GM19238 (cell line): ENCODE measurements around the gene MAST1.
"Not testable (repeated sequence)": the region's sequence is repeated elsewhere in the genome, so short reads cannot be mapped to it uniquely, and the experiment has no call there.

Source experiments
- DNase-seq: peaks from one replicate; pipeline ENCODE4 v3.0.0; 2011; ENCODE audit warnings: low spot score; ENCODE audit not compliant: insufficient read length

Gene MAST1

DNA sequence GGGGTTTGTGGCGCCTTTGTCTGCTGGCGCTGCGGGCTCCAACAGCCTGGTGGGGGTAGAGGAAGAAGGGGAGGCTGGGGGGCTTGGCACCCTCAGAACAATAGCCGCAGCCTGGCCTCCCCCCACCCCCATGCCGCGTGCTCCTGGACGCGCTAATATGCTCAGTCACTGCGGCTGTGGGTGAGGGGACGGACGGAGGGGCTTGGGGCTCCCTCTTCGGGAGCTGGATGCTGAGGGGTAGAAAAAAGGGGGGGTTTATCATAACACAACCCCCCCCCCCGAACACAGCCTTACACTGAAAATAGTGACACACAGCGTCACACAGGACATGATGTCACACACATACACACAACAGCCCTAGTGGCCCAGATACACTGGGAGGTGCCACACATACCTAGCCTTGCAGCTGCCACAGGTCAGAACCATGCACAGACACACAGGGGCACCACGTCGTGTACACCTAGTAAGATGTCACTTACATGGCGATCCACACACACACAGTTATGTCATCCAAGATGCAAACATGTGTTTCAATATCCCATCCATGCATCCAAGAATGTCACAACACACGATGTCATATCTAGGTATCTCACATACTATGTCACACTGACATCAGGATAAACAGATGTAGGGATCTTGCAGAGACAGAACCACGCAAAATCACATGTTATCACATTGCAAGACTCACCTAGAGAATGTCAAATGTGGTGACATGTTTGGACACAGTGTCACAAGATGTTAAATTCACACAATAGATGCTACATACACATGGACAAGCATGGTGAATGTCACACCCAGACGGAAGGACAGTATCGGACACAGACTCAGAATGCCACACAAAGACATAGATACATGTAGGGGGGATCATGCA is 806 bp downstream of the MAST1 start:
- DNase-seq = no peak

DNA sequence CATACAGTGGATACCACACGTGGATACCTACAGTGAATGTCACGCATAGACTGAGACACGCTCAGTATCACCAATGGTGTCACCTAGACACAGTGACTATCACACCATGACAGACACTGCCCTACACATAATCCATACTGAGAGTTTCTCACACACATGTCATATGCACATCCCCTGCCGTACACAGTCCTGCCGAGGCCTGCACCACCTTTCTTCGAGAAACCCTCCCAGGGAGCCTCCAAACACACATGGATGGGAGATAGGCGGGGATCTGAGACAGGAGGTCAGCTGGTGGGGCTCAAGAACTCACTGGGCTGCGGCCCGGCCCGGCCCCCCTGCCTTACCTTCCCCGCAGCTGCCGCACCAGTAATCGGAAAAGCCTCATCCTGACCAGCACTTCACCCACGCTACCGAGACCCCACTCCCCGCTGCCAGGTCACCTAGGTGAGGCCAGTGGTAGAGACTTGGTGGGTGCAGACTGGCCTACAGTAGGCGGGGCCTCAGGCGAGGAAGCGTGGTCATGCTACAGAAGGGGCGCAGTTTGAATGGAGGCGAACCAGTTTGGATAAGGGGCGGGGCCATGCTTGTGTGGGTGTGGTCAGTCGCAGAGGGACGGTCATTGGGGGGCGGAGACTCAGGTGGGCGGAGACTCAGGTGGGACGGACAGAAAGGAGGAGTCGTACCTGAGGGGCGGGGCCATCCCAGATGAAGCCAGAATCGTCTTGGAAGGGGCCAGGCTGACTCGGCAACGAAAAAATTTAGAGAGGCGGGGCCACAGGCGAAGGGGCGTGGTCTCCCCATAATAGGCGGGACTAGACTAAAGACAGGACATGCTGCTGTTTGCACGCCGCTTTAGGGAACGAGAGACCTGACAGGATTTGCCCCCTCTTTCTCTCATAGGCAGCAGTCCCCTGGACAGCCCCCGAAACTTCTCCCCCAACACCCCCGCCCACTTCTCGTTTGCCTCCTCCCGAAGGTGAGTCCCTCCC is 2.1 kb downstream of the MAST1 start:
- DNase-seq = no peak

DNA sequence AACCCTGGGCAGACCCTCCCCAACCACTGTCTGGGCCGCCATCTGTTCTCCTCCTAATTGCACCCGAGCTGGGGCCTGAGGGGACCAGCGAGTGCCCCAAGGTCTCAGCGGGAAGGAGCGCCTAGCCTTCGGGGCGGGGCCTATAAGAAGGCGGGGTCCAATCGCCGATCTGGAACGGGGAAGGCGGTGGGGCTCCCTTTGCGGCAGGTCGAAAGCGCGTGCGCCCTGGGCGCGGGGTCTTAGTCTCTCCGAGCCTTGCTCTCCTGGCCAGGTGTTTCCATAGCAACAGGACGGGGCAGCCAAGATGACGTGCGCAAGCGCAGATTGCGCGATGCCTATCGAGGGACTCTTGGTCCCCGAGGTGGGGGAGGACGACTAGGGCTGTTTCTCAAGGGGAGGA is 2.8 kb downstream of the MAST1 start:
- DNase-seq = no peak

- DNase-seq = no peak
Observed at GRCh38 chr19:12842511-12842910, 4.2 kb downstream of the MAST1 start.

GRCh38 chr19:12843328-12843727 is 5.0 kb downstream of the MAST1 start:
- no peak for DNase-seq

- no peak for DNase-seq
Observed at GRCh38 chr19:12843999-12844732, 5.9 kb downstream of the MAST1 start.

- not testable (repeated sequence) for DNase-seq
Observed at GRCh38 chr19:12846613-12847012, 8.3 kb downstream of the MAST1 start.

- peak; percentile 85 for DNase-seq
Observed at GRCh38 chr19:12847159-12848139, 9.1 kb downstream of the MAST1 start.

DNA sequence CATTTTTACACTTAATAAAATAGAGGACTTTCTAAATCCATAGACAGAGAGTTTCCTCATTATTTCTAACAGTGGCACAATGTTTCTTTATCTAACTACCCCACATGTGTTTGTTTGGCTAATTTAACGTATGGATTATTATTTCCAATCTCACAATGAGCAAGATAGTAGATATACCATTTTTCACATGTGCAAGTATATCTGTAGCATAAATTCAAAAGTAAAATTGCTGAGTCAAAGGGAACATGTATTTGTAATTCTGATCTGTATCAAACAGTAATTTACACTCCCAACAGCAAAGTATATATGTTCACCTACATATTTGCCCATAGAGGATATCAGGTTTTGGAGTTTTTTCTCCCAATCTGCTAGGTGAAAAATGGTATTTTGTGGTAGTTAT is 18.3 kb downstream of the MAST1 start:
- no peak for DNase-seq

DNA sequence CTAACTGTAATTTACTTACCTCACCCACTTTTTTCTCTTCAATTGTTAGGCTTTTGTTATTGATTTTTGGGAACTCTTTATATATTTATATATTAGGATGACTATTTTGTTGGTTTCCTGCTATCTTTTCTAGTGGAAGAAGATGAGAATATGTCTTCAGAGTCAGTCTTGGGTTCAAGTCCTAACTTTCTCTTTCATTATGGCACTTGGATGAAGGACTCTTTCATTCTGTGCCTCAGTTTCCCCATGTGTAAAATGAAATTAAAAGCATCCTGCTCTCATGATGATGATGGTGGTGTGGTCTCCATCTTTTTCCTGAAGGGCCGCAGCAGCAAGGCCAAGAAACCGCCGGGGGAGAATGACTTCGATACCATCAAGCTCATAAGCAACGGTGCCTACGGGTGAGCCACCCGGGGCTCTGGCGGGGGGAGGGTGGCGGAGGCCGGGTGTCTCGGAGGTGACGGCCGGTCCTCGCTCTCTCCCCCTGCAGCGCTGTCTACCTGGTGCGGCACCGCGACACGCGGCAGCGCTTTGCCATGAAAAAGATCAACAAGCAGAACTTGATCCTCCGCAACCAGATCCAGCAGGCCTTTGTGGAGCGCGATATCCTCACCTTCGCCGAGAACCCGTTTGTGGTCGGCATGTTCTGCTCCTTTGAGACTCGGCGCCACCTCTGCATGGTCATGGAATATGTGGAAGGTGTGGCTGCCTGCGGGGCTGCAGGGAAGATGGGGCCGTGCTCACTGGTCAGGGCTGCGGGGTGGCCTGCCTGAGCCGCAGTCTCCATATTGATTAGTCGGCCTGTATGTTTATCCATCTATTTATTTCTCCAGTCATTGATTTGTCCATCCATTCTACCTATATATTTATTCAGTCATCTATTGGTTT is 20.0 kb downstream of the MAST1 start:
- no peak for DNase-seq

DNA sequence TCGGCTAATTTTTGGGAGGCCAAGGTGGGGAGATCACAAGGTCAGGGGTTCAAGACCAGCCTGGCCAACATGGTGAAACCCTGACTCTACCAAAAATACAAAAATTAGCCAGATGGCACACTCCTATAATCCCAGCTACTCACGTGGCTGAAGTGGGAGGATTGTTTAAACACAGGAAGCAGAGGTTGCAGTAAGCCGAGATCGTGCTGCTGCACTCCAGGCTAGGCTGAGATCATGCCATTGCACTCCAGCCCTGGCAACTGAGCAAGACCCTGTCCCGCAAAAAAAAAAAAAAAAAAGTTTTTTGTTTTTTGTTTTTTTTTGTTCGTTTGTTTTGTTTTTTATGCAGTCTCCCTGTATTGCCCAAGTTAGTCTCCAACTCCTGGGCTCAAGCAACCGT is 21.2 kb downstream of the MAST1 start:
- no peak for DNase-seq

DNA sequence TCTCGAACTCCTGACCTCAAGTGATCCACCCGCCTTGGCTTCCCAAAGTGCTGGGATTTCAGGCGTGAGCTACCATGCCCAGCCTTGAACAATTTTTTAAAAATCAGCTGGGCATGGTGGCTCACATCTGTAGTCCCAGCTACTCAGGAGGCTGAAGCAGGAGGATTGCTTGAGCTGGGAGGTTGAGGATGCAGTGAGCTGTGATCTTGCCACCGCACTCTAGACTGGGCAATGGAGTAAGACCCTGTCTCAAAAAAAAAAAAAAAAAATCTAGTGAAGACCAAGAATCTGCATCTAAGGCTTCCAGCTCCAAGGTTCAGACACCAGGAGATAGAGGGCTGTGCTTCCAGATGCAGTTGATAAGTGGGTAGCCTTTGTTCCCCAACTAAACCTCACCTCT is 25.8 kb downstream of the MAST1 start:
- DNase-seq = no peak

GRCh38 chr19:12864721-12865715 is 26.7 kb downstream of the MAST1 start:
- DNase-seq = no peak

DNA sequence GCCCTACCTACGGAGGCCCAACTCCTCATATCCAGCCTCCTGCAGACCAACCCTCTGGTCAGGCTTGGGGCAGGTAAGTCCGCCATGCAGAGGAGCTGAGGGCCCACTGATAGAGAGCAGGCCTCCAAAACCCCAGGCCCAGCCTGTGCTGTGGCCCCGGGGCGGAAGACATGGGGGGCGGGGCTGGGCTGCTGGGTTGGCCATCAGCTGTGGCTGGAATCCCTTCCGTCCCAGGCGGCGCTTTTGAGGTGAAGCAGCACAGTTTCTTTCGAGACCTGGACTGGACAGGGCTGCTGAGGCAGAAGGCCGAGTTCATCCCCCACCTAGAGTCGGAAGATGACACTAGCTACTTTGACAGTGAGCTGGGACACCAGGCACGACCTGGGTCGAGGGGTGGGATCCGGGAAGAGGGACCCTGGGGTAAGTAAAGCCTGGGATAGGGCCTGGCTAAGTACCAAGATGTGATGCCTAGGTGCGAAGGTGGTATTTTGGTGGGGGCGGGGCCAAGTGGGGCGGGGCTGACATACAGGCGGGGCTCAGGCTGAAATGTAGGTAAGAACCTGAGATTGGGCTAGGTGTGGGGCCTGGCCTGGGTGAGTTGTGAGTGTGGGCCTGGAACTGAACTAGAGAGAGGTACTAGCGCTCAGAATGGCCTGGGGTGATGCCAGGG is 27.6 kb downstream of the MAST1 start:
- no peak for DNase-seq

GRCh38 chr19:12866416-12867119 is 28.3 kb downstream of the MAST1 start:
- no peak for DNase-seq

DNA sequence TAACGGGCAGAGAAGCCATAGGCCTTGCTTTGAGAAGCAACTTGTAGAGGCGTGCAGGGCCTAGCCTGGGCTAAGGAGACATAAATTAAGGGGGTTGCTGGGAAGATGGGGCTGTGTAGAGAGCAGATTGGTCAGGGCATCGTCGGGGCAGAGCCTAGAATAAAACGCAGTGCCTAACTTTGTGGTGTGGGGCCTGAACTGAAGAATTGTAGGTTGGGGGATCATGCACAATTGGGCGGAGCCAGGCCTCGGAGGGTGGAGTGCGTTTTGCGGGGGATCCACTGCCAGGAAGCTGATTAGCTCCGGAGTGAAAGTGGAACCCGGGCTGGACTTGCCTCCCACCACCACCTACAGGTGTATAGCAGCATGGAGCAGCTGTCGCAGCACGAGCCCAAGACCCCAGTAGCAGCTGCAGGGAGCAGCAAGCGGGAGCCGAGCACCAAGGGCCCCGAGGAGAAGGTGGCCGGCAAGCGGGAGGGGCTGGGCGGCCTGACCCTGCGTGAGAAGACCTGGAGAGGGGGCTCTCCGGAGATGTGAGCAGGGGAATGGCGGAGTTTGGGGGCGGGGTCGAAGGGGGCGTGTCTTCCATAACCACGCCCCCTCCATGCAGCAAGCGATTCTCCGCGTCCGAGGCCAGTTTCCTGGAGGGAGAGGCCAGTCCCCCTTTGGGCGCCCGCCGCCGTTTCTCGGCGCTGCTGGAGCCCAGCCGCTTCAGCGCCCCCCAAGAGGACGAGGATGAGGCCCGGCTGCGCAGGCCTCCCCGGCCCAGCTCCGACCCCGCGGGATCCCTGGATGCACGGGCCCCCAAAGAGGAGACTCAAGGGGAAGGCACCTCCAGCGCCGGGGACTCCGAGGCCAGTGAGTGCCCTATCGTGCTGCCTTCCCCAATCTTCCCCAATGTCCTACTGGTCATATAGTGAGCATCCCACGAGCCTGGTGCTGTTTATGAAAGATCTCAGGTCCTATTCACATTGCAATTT is 29.1 kb downstream of the MAST1 start:
- DNase-seq = peak; percentile 89
